Thoracic aorta (tissue), 2 donors: ENCODE measurements around the gene PTPN2. TPM values are rescaled to one million over a fixed set of nuclear protein-coding genes. Genes with fewer than 3 reads are reported as not detected.
A peak's percentile ranks its signal among the peaks of the same experiment; 100 is the strongest.
"Not testable (repeated sequence)": the region's sequence is repeated elsewhere in the genome, so short reads cannot be mapped to it uniquely, and the experiment has no call there.

ENCODE experiments used
- ATAC-seq: fragments of 150-250 bp; one replicate; pipeline ENCODE4 v1.8.0; 2017; ENCODE audit warnings: low read depth; ENCODE audit not compliant: insufficient number of reproducible peaks, low FRiP score
- DNase-seq: peaks from one replicate; pipeline ENCODE4 v3.0.0-alpha.2; 2020; ENCODE audit warnings: low spot score
- H3K27ac ChIP-seq, 2 donors: fragments of 200-600 bp; sonication (generic); 1 replicate in 1 of 2; 2 replicates in 1 of 2; pipeline ENCODE4 v1.5.1; 2016; ENCODE audit warnings: mild to moderate bottlenecking in 2 of 2, moderate library complexity in 2 of 2
- H3K27me3 ChIP-seq: fragments of 200-600 bp; sonication (generic); replicated peaks from 2 replicates; pipeline ENCODE4 v1.6.0; 2016; ENCODE audit warnings: mild to moderate bottlenecking; ENCODE audit not compliant: insufficient read depth
- H3K36me3 ChIP-seq: fragments of 200-600 bp; sonication (generic); one replicate; pipeline ENCODE4 v1.5.1; 2016
- H3K4me1 ChIP-seq, 2 donors: fragments of 200-600 bp; sonication (generic); 1 replicate in 1 of 2; 2 replicates in 1 of 2; pipeline versions ENCODE4 v1.5.1 to v1.6.0; 2016; ENCODE audit warnings: low read depth in 2 of 2, mild to moderate bottlenecking in 1 of 2; ENCODE audit not compliant: control insufficient read depth in 1 of 2
- H3K4me3 ChIP-seq: fragments of 200-600 bp; sonication (generic); 2 replicates; pipeline ENCODE4 v1.5.1; 2016; ENCODE audit warnings: mild to moderate bottlenecking
- H3K9me3 ChIP-seq: fragments of 200-600 bp; sonication (generic); 2 replicates; pipeline ENCODE4 v1.5.1; 2016
- CTCF ChIP-seq: fragments of 200-600 bp; sonication (generic); IDR thresholded peaks from one replicate; pipeline ENCODE4 v1.5.1; 2019; ENCODE audit warnings: antibody characterized with exemption
- total RNA-seq, 2 donors: library from RNA; depleted of rRNA; stranded (reverse); fragments of >200 nt; gene quantifications; one replicate each; pipeline versions ENCODE4 v1.1.0 to v1.2.3, GENCODE V29; 2016

PTPN2 gene
- total RNA-seq, 2 donors from 2014 or later: 29.4 to 62.8 TPM

GRCh38 chr18:12782521-12782920, 101.5 kb downstream of the PTPN2 start:
- no peak for DNase-seq
- TF ChIP-seq CTCF: no peak
- no peak overlapping the region for H3K4me3 ChIP-seq
- no peak for ATAC-seq
- H3K27ac ChIP-seq: no peak overlapping the region
- H3K36me3 ChIP-seq: no peaks in the 10 kb centered on the region
- H3K4me1 ChIP-seq: no peaks in the 10 kb centered on the region
- H3K27me3 ChIP-seq: no peaks in the 10 kb centered on the region
- H3K9me3 ChIP-seq: no peaks in the 10 kb centered on the region

- ATAC-seq: no peak
- Histone ChIP-seq H3K9me3 (no peaks in the 10 kb centered on the region), H3K4me3 (no peak overlapping the region), H3K27me3 (no peaks in the 10 kb centered on the region), H3K27ac (no peak overlapping the region), H3K4me1 (no peaks in the 10 kb centered on the region), H3K36me3 (no peaks in the 10 kb centered on the region)
- no peak for DNase-seq
- no peak for TF ChIP-seq CTCF
Measured at GRCh38 chr18:12779456-12779855, 104.6 kb downstream of the PTPN2 start.

GRCh38 chr18:12779043-12779442, 105.0 kb downstream of the PTPN2 start:
- ATAC-seq: no peak
- DNase-seq: no peak
- no peak for TF ChIP-seq CTCF
- Histone ChIP-seq H3K27me3 (no peaks in the 10 kb centered on the region), H3K36me3 (no peaks in the 10 kb centered on the region), H3K4me3 (no peak overlapping the region), H3K27ac (no peak overlapping the region), H3K9me3 (no peaks in the 10 kb centered on the region), H3K4me1 (no peaks in the 10 kb centered on the region)

GRCh38 chr18:12777500-12777944, 106.5 kb downstream of the PTPN2 start:
- no peaks in the 10 kb centered on the region for H3K27me3 ChIP-seq
- TF ChIP-seq CTCF: no peak
- DNase-seq (no peak), ATAC-seq (no peak)
- H3K9me3 ChIP-seq: no peaks in the 10 kb centered on the region
- H3K36me3 ChIP-seq: no peaks in the 10 kb centered on the region
- no peaks in the 10 kb centered on the region for H3K4me1 ChIP-seq
- no peak overlapping the region for H3K27ac ChIP-seq
- peak overlapping the region; percentile 38 for H3K4me3 ChIP-seq

- no peak for TF ChIP-seq CTCF
- no peaks in the 10 kb centered on the region for H3K27me3 ChIP-seq
- no peak for DNase-seq
- no peaks in the 10 kb centered on the region for H3K9me3 ChIP-seq
- H3K4me3 ChIP-seq: peak overlapping the region; percentile 38
- no peak overlapping the region for H3K27ac ChIP-seq
- no peaks in the 10 kb centered on the region for H3K4me1 ChIP-seq
- no peaks in the 10 kb centered on the region for H3K36me3 ChIP-seq
- ATAC-seq: no peak
Measured at GRCh38 chr18:12776821-12777471, 107.1 kb downstream of the PTPN2 start.

GRCh38 chr18:12776415-12776814, 107.6 kb downstream of the PTPN2 start:
- ATAC-seq: not testable (repeated sequence)

More at GRCh38 chr18:12776415-12776814, 107.6 kb downstream of the PTPN2 start:
- not testable (repeated sequence) for H3K36me3 ChIP-seq, H3K4me3 ChIP-seq, DNase-seq, H3K4me1 ChIP-seq, H3K27ac ChIP-seq, H3K9me3 ChIP-seq, H3K27me3 ChIP-seq
